Measurements from ENCODE around the gene SLC25A21. TPM values are rescaled to one million over a fixed set of nuclear protein-coding genes. Genes with fewer than 3 reads are reported as not detected.
A peak's percentile ranks its signal among the peaks of the same experiment; 100 is the strongest.

Gene SLC25A21
- polyA plus RNA-seq, 2 of the 4 experiments (the other 2 are of a cell fraction), result 0.68 to 1.4 TPM

- no peak for TF ChIP-seq CTCF (IDR thresholded peaks at IDR 0.05)
- no peak for TF ChIP-seq REST (IDR thresholded peaks at IDR 0.05)
- TF ChIP-seq KDM1A (IDR thresholded peaks at IDR 0.05; ENCODE audit: low read depth), result no peak
- TF ChIP-seq MAZ (IDR thresholded peaks at IDR 0.05; ENCODE audit: borderline replicate concordance, low read depth, low read length), result no peak
- TF ChIP-seq HOXA7 (CRISPR knock-in tag; IDR thresholded peaks at IDR 0.05), result no peak
- TF ChIP-seq PBX3 (IDR thresholded peaks at IDR 0.05), result no peak
- TF ChIP-seq FOSL2 (IDR thresholded peaks at IDR 0.05), result no peak
- no peak for TF ChIP-seq FOSL2 (CRISPR knock-in tag; IDR thresholded peaks at IDR 0.05)
- no peak for TF ChIP-seq SREBF2 (IDR thresholded peaks at IDR 0.05)
- TF ChIP-seq SMC3 (IDR thresholded peaks at IDR 0.05), result no peak
- no peak for TF ChIP-seq ESRRA (IDR thresholded peaks at IDR 0.05; ENCODE audit: borderline replicate concordance, low read length)
- no peak for TF ChIP-seq CHD4 (IDR thresholded peaks at IDR 0.05; ENCODE audit: borderline replicate concordance)
These were observed 145.1 kb downstream of the SLC25A21 start (continued) for GRCh38 chr14:37027188-37027824.

GRCh38 chr14:37023875-37024565, 148.4 kb downstream of the SLC25A21 start:
- ATAC-seq (peak in 1 of 2 experiments; percentile 36; a peak in 1 of 6 replicates), DNase-seq (ENCODE audit: low read depth in 1 of 2, low spot score in 1 of 2) (peak in 1 of 2 experiments; percentile 9), FAIRE-seq (no peak)
- ChIA-PET CTCF (interaction anchor here (0.6 to 1.7 kb wide), 3 partner anchors 33 to 1934 kb away, joined by 3 to 4 read pairs (median 4); no protein-coding TSS in a partner anchor), POLR2A (no interaction called here)
- H3K9me3 ChIP-seq, result no peaks in the 10 kb centered on the region
- no peak overlapping the region for H3K27ac ChIP-seq
- no peak overlapping the region for H3K4me3 ChIP-seq
- WGBS (ENCODE audit: missing lambda C conversion rate), result 87% methylated on average over 5 of the region's 5 CpGs
- no peak overlapping the region for H3K4me2 ChIP-seq
- H3K4me1 ChIP-seq, result no peaks in the 10 kb centered on the region
- TF ChIP-seq ATOH8 (CRISPR knock-in tag; IDR thresholded peaks at IDR 0.05; ENCODE audit: low read depth) (no peak), EHF (CRISPR knock-in tag; IDR thresholded peaks at IDR 0.05) (no peak), ZFP36 (IDR thresholded peaks at IDR 0.05; ENCODE audit: borderline replicate concordance, partially characterized antibody) (no peak), HEYL (CRISPR knock-in tag; IDR thresholded peaks at IDR 0.05) (no peak), ZC3H11A (IDR thresholded peaks at IDR 0.05) (no peak), RFX5 (IDR thresholded peaks at IDR 0.05) (no peak), PBX3 (IDR thresholded peaks at IDR 0.05) (no peak), HOXB13 (CRISPR knock-in tag; IDR thresholded peaks at IDR 0.05; ENCODE audit: low read depth) (no peak), E2F6 (IDR thresholded peaks at IDR 0.05; ENCODE audit: borderline replicate concordance, low read depth) (no peak), RARB (CRISPR knock-in tag; IDR thresholded peaks at IDR 0.05) (no peak), BHLHE40 (IDR thresholded peaks at IDR 0.05; ENCODE audit: low read depth, low read length) (no peak), RNF2 (IDR thresholded peaks at IDR 0.05; ENCODE audit: borderline replicate concordance, low read depth) (no peak), TFCP2L1 (CRISPR knock-in tag; IDR thresholded peaks at IDR 0.05) (no peak), NR3C1 (IDR thresholded peaks at IDR 0.05) (no peak), RAD21 (conservative IDR thresholded peaks at IDR 0.05 in 1 of 2, IDR thresholded peaks at IDR 0.05 in 1 of 2) (0 out of 5 replicates have a peak, but pooled peaks of 1 of the 2 experiments have one; percentile 7)
